Mucosa of descending colon (tissue), 3 donors: ENCODE data around the gene KLHDC7B. TPM values are rescaled to one million over a fixed set of nuclear protein-coding genes. Genes with fewer than 3 reads are reported as not detected.

Experiments
- ATAC-seq: fragments of 200-7000 bp; cut with Tn5 transposase; one replicate; pipeline ENCODE4 v1.9.1; 2020; ENCODE audit warnings: mild to moderate bottlenecking, moderate library complexity
- DNase-seq, 3 donors: peaks; one replicate each; pipeline ENCODE4 v3.0.0-alpha.2; 2020
- H3K36me3 ChIP-seq: fragments of 200-600 bp; one replicate; pipeline ENCODE4 v1.8.0; 2021; ENCODE audit warnings: low read depth, mild to moderate bottlenecking
- H3K4me1 ChIP-seq: fragments of 200-600 bp; one replicate; pipeline ENCODE4 v1.8.0; 2021; ENCODE audit warnings: low read depth, mild to moderate bottlenecking
- H3K4me3 ChIP-seq: fragments of 200-600 bp; one replicate; pipeline ENCODE4 v1.8.0; 2021; ENCODE audit warnings: mild to moderate bottlenecking
- H3K9me3 ChIP-seq: fragments of 200-600 bp; one replicate; pipeline ENCODE4 v1.8.0; 2021; ENCODE audit warnings: mild to moderate bottlenecking
- CTCF ChIP-seq: fragments of 200-600 bp; IDR thresholded peaks from one replicate; pipeline ENCODE4 v1.8.0; 2022; ENCODE audit warnings: antibody characterized with exemption, mild to moderate bottlenecking
- intact Hi-C, 2 donors: fragments of 100-400 bp; cut with DNase I in 1 of 2; cut with micrococcal nuclease in 1 of 2; formaldehyde crosslinking; loops; one replicate each; pipeline versions ENCODE4 v1.11.0 to v1.11.1; 2022; cut with DNase I, micrococcal nuclease
- total RNA-seq, 3 donors: library from RNA; stranded (reverse); fragmentation: NEBNext Ultra II Directional in 2 of 3; extraction: Animal tissue kit (Norgen Biotek cat#: 25700) in 2 of 3; gene quantifications; one replicate each; pipeline versions ENCODE4 v1.2.1 to v1.2.4, GENCODE V29; 2021 to 2023
- donor health status: DM: no; HTN: no; CAD: no; lungs with moderate emphysema.
- donor health status: DM: no; HTN: no; CAD: no.
- donor health status: DM: no; HTN: yes; CAD: no.

The KLHDC7B gene
- total RNA-seq, 3 donors from 2014 or later = 0.55 to 1.7 TPM; not detected in 1

GRCh38 chr22:50581031-50581949 is 35.6 kb downstream of the KLHDC7B start:
- DNase-seq = no peak
- no peak for ATAC-seq
- peaks cover 12% of the 10 kb centered on the region for H3K4me1 ChIP-seq
- no peak overlapping the region for H3K4me3 ChIP-seq
- intact Hi-C loops = no loop called here
- no peaks in the 10 kb centered on the region for H3K9me3 ChIP-seq
- H3K36me3 ChIP-seq = no peaks in the 10 kb centered on the region
- no peak for TF ChIP-seq CTCF

GRCh38 chr22:50581950-50582492 is 36.3 kb downstream of the KLHDC7B start:
- H3K4me3 ChIP-seq = peak overlapping the region; percentile 74
- intact Hi-C loops = no loop called here
- no peak for TF ChIP-seq CTCF
- no peak for DNase-seq
- H3K4me1 ChIP-seq = peaks cover 12% of the 10 kb centered on the region
- H3K36me3 ChIP-seq = no peaks in the 10 kb centered on the region
- ATAC-seq = peak; percentile 1
- H3K9me3 ChIP-seq = no peaks in the 10 kb centered on the region

GRCh38 chr22:50582493-50583293 is 37.0 kb downstream of the KLHDC7B start, which contains the start of gene CHKB:
Gene CHKB, minus strand, starts transcription at chr22:50582849. Its CDS starts 68 bp downstream, at chr22:50582781.
- Histone ChIP-seq H3K9me3 (no peaks in the 10 kb centered on the region), H3K4me3 (peak within 1 kb of the TSS; percentile 74), H3K4me1 (peaks cover 12% of the 10 kb centered on the region), H3K36me3 (no peaks in the 10 kb centered on the region)
- intact Hi-C loops = no loop called here
- peak; percentile 95 for ATAC-seq
- no peak for TF ChIP-seq CTCF
- peak; percentile 98 to 99 (median 99) for DNase-seq

- DNase-seq = no peak
- intact Hi-C loops = no loop called here
- no peak for TF ChIP-seq CTCF
- Histone ChIP-seq H3K4me1 (peaks cover 12% of the 10 kb centered on the region), H3K9me3 (no peaks in the 10 kb centered on the region), H3K36me3 (no peaks in the 10 kb centered on the region), H3K4me3 (peak overlapping the region; percentile 74)
- ATAC-seq = peak; percentile 41
These were observed 37.7 kb downstream of the KLHDC7B start for GRCh38 chr22:50583294-50583861.
